Fibroblast of skin of right biceps (primary cell): Measurements from ENCODE around the gene TELO2.

ENCODE experiments used
- DNase-seq: peaks from one replicate; pipeline ENCODE4 v3.0.0-alpha.2; 2013

TELO2 gene

DNA sequence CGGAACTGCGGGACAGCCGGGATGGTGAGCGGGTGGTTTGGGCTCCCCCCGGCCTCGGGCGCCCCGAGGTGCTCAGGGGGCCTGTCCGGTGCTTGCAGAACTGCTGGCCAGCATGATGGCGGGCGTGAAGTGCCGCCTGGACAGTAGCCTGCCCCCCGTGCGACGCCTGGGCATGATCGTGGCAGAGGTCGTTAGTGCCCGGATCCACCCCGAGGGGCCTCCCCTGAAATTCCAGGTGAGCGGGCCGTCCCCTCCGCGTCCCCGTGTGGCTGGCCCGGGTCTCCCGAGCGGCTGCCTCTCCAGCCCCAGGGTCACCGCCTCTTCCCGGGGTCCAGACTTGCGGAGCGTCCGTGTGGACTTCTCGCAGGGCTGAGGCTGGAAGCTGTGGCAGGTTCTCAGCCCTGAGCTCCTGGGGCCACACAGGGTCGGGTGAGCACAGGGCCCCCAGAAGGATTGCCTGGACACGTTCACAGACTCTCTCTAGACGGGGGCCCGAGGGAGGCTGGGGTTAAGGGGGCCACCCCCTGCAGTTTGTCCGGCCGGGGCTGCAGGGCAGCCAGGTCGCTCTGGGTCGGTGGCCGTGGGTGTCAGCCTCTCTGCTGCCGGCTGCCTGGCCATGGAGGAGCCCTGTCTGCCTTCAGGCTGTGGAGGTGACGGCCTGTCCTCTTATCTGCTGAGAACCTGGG is 7.4 kb downstream of the TELO2 start:
- DNase-seq = no peak

DNA sequence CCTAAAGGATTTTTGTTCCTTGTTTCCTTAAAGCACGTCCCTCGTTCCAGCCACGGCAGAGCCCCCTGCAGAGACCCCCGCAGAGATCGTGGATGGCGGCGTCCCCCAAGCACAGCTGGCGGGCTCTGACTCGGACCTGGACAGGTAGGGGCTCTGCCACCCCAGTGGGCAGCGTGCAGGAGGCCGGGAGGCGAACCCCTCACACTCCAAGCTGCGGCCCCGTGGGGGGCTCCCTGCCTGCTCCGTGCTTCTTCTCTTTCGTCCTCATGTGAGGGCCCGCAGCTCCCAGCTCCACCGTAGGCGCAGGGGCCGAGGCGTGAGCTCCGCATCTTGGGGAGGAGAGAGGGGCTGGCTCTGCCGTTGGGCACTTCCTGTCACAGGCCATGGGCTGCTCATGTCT is 8.5 kb downstream of the TELO2 start:
- DNase-seq = no peak

DNA sequence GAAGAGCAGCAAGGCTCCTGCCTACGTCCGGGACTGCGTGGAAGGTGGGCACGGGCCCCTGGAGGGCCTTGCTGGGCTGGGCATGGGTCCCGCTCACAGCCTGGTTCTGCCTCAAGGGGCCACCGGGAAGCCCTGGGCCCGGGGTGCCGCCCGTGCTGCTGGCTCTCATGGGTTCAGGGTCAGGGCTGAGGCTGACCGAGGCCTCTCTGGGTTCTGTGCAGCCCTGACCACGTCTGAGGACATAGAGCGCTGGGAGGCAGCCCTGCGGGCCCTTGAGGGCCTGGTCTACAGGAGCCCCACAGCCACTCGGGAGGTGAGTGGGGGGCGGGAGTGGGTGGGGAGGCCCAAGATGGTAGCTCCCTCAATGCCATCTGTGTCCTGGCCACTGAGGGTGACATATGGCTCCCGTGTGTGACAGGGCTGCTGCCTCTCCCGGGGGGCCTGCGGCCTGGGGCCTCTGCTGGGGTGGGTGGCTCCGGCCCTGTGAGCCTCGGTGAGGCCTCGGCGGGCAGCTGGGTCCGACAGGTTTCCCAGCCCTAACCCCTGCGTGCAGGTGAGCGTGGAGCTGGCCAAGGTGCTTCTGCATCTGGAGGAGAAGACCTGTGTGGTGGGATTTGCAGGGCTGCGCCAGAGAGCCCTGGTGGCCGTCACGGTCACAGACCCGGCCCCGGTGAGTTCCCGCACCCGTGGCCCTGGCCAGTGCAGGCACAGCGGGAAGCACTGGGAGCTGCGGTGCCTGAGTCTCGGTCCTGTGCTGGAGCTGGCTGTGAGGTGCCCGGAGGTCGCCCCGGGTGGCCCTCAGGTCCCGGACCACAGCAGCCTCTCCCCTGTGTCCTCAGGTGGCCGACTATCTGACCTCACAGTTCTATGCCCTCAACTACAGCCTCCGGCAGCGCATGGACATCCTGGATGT is 9.2 kb downstream of the TELO2 start:
- no peak for DNase-seq

DNA sequence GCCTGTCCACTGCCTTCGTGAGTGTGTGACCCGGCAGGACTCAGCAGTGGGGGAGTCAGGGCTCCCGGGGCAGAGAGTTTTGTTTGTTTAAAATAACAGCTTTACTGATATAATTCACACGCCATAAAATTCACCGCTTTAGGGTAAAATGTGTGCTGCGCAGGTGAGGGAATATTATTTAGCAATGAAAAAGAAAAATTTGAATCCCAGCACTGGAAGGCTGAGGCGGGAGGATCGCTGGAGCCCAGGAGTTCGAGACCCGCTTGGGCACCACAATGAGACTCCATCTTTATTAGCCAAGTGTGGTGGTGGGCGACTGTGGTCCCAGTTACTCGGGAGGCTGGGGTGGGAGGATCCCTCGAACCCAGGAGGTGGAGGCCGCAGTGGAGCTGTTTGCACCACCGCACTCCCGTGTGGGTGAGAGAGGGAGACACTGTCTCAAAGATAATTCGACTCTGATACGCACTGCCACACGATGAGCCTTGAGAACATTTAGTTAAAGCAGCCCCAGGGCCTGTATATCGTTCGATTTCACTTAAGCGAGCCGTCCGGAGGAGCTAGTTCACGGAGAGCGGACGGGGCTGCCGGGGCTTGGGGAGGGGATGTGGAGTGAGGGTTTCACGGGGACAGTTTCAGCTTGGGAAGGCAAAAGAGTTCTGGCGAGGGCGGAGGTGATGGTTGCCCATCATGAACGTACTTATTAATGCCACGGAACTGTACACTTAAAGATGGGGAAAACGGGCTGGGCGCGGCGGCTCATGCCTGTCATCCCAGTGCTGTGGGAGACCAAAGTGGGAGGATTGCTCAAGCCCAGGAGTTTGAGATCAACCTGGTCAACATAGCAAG is 10.2 kb downstream of the TELO2 start:
- DNase-seq = no peak

DNA sequence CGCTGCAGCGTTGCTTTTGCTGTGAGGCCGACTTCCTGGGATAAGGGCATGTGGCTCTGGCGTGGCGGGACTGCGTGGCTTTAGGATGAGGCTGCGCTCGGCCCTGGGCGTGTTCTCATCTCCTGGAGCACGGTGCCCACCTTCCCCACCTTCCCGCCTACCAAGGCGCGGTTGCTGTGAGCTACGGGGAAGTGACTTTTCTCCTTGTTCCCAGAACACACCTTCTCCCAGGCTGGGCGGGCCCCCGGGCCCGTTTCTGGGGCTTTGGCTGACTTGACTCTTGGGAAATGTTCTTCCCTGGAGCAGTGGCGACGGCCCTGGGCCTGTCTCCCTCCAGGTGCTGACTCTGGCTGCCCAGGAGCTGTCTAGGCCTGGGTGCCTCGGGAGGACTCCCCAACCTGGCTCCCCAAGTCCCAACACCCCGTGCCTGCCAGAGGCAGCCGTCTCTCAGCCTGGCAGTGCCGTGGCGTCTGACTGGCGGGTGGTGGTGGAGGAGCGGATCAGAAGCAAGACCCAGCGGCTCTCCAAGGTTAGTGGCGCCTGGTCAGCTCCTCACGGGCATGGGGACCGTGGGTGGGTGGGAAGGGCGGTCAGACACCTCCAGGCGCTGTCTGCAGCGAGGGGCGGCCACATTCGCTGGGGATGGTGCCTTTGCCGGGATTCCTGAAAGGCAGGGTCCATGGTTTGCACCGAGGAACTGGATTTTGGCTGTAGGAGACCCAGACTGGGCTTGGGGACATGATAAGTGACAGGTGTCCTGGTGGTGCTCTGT is 12.1 kb downstream of the TELO2 start:
- DNase-seq = no peak

DNA sequence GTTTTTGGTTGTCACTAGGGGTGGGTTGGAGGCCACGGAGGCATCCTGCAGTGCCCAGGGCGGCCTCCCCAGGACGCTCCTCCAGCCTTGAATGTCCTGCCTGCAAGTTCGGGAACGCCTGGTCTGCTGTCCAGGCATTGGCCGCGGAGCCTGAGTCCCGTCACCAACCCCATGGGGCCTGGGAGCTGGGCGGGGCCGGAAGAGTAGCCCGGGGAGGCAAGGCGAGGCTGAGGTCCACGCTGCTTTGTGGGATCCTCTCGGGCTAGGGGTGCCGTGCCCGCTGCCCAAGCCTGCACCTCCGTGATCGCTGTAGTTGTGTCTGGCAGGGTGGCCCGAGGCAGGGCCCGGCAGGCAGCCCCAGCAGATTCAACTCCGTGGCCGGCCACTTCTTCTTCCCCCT is 12.8 kb downstream of the TELO2 start:
- no peak for DNase-seq

DNA sequence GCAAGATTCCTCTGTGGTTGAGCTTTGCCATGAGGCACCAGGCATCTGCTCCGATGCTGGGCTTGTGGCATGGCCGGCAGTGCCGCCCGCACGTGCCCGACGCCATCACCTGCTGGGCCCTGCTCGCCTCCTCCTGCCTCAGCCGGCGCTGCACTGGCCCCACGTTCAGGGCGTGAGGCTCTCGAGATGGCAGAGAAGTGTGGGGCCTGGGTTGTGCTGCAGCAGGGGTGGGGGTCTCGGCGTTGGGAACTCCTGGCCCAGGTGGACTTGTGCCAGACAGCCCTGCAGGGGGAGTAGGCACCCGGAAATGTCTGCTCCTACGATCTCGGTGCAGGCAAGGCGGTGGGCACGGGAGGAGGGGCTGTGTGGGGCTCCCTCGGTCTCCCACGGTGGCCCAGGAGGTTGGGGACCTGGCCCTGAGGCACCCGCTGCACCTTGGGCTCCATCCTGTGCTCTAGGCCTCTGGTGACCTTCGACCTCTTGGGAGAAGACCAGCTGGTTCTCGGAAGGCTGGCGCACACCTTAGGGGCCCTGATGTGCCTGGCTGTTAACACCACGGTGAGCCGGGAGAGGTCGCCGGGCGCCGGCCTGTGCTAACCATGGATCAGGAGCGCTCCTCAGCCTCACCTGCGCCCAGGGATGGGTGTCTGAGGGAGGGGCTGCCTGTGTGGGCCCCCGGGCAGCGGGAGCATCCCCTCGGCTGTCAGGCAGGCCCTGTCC is 13.5 kb downstream of the TELO2 start:
- no peak for DNase-seq

DNA sequence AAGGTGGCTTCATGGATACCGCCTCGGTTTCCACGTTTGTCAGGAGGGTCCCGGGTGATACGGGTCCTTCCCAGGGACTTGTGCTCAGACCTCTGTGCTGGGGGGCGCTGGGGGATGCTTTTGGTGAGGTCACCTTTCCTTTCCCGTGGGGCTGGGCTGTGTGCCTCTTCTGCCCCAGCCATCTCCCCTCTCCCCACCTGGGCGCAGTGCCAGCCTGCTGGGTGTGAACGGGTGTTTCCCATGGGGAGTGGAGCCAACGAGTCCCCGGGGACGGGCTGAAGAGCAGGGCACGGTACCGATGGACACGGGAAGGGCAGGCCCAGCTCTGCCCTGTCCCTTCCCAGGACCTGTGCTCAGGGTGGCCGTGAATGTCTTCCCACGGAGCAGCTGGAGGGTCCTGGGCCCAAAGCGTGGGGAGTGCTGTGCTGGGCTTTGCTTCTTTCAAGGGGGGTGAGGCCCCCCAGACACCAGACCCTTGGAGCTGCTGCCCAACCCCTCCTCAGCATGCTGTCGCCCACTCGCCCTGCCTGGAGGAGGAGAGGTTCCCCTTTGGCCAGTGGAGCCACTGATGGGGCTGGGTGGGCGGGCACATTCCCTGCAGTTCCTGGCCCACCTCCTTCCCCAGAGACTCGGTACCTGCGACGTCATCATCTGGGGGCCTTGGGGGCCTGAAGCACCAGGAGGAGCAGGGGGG is 15.5 kb downstream of the TELO2 start:
- no peak for DNase-seq

DNA sequence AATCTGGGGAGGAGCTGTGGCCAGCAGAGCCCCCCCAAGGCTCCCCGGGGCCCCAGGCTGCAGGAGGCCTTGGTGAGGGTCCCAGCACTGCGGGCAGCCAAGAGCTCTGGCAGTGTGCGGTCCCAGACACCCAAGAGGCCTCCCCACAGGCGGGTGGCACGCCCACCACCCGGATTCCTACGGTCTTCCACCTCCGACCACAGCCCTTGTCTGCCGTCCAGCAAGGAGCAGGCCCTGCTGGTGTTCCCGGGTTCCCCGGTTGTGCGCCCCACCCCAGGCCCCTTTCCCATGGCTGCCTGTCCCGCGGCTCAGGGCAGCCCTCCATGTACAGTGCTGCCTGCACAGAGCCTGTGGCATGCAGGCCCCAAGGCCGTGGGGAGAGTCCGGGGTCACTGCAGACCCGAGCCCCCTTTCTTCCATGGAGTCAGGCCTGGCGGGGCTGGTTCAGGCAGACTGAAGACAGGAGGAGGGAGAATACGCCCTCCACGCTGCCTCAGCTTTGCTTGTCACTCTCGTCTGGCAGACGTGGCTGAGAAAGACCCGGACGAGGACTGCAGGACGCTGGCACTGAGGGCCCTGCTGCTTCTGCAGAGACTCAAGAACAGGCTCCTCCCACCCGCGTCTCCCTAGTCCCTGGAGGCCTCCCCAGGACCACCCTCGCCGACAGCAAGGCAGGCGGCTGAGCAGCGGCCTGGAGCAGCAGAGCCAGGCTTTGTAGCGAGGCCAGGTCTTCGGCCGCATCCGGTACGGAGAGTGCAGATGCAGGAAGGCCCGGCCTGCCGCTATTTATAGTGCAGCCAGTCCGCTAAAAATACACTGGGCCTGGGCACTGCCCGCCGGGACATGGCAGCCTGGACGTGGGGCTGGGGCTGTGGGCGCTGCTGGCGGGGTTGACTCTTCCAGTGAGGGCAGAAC is 16.4 kb downstream of the TELO2 start:
- no peak for DNase-seq

DNA sequence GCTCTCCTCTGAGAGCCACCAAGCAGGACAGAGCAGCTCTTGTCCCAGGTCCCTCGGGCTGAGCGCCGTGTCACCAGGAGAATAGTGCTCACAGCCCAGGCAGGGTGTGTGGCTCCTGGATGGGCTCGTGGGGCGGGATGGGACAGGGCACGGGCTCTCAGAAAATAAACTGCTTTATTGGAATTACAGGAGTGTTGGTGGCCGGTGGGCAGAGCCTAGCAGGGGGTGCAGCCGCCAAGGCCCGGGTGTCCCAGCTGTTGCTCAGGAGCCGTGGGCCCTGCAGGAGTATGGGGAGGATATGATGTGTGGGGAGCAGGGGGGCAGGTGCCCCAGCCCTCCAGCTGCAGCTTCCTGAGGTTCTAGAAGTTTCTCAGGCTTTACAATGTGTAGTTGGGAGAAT is 17.1 kb downstream of the TELO2 start:
- DNase-seq = no peak

DNA sequence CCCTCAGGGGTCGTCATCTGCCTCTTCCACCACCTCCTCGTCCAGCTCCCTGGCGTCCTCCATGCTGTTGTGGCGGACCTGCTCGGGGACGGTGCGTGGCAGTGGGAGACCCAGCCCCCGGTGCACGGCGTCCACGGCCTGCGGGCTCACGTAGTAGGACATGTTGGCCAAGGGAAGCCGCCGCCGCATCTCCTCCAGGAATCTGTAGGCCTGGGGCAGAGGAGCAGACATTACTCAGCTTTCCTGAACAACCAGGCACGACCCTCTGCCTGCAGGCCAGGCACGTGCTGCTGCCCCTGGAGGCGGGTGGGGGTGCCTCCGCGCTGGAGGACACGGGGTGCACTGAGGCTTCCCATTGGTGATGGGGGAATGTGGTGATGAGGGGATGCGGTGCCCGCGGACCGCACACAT is 17.8 kb downstream of the TELO2 start:
- no peak for DNase-seq

DNA sequence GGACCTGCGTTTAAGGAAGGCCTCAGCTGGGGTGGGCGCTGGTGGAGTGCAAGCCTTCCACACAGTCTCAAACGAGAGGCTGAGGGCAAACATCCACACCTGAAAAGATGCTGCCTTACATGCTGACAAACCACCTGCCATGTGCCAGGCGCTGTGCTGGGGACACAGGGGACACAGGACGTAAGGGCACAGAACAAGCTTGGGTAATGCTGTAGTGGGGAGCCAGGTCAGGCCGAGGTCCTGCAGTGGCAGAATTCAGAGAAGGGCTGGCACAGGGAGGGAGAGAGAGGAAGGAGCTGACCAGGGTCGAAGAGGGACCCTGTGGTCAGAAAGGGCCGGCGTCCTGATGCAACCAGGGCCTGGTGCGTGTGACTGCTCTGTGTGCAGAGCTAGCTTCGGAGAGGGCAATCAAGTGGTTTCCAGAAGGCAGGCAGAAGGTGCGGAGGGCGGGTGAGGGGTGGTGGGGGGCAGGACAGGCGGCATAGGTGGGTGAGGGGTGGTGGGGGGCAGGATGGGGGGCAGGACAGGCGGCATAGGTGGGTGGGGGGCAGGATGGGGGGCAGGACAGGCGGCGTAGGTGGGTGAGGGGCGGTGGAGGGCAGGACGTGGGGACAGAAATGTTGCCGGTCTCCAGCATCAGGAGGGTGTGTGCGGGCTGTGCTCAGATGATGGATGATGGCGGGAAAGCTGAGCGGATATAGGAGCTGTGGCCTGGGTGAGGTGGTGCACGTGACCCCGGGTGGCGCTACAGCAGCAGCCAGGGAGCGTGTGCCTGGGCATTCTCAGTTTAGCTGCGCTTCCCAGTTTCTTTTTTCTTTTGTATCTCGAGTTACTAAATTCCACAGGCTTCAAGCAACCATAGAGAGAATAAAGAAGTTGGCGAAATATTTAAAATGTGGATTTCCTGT is 18.8 kb downstream of the TELO2 start:
- no peak for DNase-seq

DNA sequence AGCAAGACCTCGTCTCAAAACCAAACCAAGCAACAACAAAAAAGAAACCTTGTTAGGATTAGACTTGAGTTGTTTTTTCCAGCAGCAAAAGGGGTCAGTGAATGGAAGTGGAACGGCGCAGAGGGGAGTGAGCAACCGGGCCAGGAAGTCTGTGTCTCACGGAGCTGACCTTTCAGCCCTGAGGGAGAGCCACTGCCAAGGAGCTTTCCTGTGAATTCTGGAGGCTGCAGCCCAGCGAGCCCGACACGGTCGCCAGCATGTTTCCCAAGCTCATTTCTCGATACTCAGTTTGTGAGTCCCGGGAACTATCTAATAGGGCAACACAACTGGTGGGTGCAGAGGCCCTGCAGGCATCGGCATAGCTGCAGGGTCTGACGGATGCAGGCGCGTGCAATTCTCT is 19.6 kb downstream of the TELO2 start:
- no peak for DNase-seq

DNA sequence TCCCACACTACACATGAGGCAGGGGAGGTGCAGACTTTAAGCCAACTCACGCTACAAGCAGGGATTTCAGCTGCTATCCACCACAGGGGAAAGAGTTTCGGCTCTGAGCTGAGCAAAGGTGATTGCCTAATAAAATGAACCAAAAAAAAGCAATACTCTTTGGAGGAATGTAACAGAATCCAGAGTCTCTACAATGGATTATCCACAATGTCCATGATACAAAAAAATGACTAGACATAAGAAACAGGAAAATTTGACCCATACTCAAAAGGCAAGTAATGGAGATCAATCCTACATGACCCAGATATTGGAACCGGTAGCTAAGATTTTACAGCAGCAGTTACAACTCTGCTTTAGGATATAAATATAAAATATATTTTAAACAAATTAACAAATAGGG is 21.3 kb downstream of the TELO2 start:
- no peak for DNase-seq

DNA sequence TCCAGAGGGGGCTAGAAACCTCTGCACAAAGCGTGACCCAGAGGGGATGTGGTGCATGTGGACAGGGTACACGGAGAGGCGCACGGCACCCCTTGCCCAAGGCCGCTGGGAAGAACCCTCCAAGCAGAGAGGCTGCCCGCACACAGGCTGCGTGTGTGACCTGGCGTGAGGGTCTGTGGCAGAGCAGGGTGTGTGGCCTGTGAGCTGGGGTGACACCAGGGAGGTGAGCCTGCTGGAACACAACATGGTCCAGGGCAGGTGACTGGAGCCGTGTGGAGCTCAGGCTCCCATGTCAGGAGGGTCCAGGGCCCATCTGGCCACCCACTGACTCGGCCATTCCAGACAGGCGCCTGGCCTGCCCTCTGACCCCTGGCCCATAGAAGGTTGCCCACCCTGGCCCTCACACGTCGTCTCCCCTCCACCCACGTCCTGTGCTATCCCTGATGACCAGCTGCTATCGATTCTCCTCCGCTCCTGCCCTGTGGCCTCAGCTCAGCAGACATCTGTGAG is 25.5 kb downstream of the TELO2 start:
- no peak for DNase-seq

DNA sequence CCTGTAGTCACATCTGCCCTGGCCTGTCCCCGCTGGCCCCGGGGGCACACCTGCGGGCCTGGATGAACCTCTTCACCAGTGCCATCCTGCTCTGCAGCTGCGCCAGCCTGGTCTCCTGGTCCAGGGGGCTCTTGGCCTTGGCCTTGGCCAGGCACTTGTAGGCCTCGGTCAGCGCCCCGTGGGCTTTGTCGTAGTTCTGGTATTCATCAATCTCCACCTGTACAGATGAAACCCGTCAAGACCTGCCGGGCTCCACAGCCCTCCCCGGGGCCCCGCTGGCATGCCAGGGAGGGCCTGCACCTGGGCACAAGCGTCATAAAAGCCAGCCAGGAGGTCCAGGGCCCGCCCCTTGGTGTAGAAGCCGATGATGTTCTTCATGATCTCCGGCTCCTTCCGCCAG is 26.7 kb downstream of the TELO2 start:
- no peak for DNase-seq

DNA sequence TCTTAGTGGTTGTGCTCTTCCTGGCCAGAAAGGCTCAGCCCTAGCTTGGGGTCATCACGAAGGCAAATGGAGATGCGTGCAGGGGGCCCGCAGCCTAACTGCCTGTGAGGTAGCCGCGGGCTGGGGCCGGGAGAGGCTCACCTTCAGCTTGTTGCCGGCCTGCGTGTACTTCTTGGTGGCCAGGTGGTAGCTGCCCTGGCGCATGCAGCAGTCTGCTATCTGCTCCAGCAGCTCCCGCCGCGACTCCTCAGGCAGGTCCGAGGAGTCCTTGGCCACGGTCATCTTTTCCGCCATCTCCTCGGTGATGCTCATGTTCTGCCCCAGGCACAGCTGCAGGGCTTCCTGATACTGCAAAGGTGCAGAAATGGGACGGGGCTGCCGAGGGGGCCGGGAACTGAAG is 27.3 kb downstream of the TELO2 start:
- DNase-seq = no peak

DNA sequence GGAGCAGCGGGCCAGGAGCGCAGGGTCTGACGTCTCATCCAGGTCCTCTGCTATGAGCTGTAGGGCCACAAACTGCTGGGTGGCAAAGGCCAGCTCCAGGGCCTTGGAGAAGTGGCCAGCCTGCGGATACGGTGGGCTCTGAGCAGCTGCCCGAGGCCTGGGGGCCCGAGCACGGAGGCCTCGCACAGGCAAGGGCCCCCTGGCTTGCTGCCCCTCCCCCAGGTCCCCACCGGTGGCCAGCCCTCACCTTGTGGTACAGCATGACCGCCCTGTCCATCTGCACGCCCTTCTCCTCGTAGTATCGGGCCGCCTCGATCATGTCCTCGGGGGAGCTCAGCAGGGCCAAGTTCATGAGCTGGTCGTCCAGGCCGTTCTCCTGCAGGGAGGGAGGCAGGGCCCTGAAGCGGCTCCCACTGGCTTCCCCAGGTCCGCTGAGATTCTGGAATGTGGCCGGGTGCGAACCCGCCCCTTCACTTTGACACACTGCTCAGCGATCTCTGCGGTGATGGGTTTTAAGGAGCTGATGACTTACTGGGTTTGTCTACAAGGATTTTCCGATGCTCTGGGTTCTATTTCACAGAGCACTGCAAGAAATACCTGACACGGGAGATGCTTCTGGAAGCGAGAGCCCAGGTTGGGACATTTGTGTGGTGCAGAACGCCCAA is 30.6 kb downstream of the TELO2 start:
- DNase-seq = no peak
